HepG2 (cell line): ENCODE data around the gene DSC2. TPM values are rescaled to one million over a fixed set of nuclear protein-coding genes. Genes with fewer than 3 reads are reported as not detected.
A peak's percentile ranks its signal among the peaks of the same experiment; 100 is the strongest.

Experiments used
- ATM ChIP-seq: fragments of 450-650 bp; IDR thresholded peaks from 2 replicates; pipeline ENCODE4 v1.7.1; 2017; ENCODE audit warnings: mild to moderate bottlenecking, borderline replicate concordance
- CSRNP2 ChIP-seq: sonication (generic); formaldehyde crosslinking; conservative IDR thresholded peaks from 2 replicates; pipeline ENCODE4 v1.8.0; 2022; ENCODE audit warnings: low read depth, missing genetic modification reagents
- HMG20A ChIP-seq: IDR thresholded peaks from 2 replicates; pipeline ENCODE4 v1.6.1; 2016; ENCODE audit warnings: borderline replicate concordance
- HNF1A ChIP-seq, 2 experiments: sonication (generic) in 1 of 2; formaldehyde crosslinking in 1 of 2; IDR thresholded peaks; 2 replicates each; pipeline versions ENCODE4 v1.4.0 to v1.6.1; 2016 to 2020; ENCODE audit warnings: borderline replicate concordance in 1 of 2, low read depth in 1 of 2, mild to moderate bottlenecking in 1 of 2, missing genetic modification reagents in 1 of 2
- JUND ChIP-seq: sonication (generic); formaldehyde crosslinking; IDR thresholded peaks from 2 replicates; pipeline ENCODE4 v1.8.0; 2022; ENCODE audit warnings: mild to moderate bottlenecking, missing genetic modification reagents
- KDM4B ChIP-seq: sonication (generic); formaldehyde crosslinking; IDR thresholded peaks from 2 replicates; pipeline ENCODE4 v1.4.0; 2020; ENCODE audit warnings: missing genetic modification reagents
- PBX2 ChIP-seq: IDR thresholded peaks from 2 replicates; pipeline ENCODE4 v1.6.1; 2016; ENCODE audit warnings: control low read depth
- PLRG1 ChIP-seq: fragments of 450-650 bp; conservative IDR thresholded peaks from 2 replicates; pipeline ENCODE4 v1.6.1; 2016
- RNF219 ChIP-seq: sonication (generic); formaldehyde crosslinking; IDR thresholded peaks from 2 replicates; pipeline ENCODE4 v1.5.0; 2020; ENCODE audit warnings: mild to moderate bottlenecking, missing genetic modification reagents
- RXRA ChIP-seq: sonication (generic); formaldehyde crosslinking; IDR thresholded peaks from 2 replicates; pipeline ENCODE4 v1.5.1; 2020; ENCODE audit warnings: missing genetic modification reagents
- SMAD3 ChIP-seq: sonication (generic); formaldehyde crosslinking; IDR thresholded peaks from 2 replicates; pipeline ENCODE4 v1.4.0; 2020; ENCODE audit warnings: missing genetic modification reagents
- ZBTB14 ChIP-seq: sonication (generic); formaldehyde crosslinking; IDR thresholded peaks from 2 replicates; pipeline ENCODE4 v1.4.0; 2020; ENCODE audit warnings: missing genetic modification reagents
- ZBTB43 ChIP-seq: sonication (generic); formaldehyde crosslinking; conservative IDR thresholded peaks from 2 replicates; pipeline ENCODE4 v1.4.0; 2020; ENCODE audit warnings: missing genetic modification reagents
- ZNF441 ChIP-seq: sonication (generic); formaldehyde crosslinking; IDR thresholded peaks from 2 replicates; pipeline ENCODE4 v1.7.0; 2021; ENCODE audit warnings: missing genetic modification reagents, borderline replicate concordance
- ZNF468 ChIP-seq: sonication (generic); formaldehyde crosslinking; IDR thresholded peaks from 2 replicates; pipeline ENCODE4 v1.8.0; 2022; ENCODE audit warnings: mild to moderate bottlenecking, moderate library complexity, missing genetic modification reagents
- ZNF598 ChIP-seq: sonication (generic); formaldehyde crosslinking; IDR thresholded peaks from 2 replicates; pipeline ENCODE4 v1.5.1; 2020; ENCODE audit warnings: mild to moderate bottlenecking, missing genetic modification reagents, borderline replicate concordance
- ZNF737 ChIP-seq: sonication (generic); formaldehyde crosslinking; IDR thresholded peaks from 2 replicates; pipeline ENCODE4 v1.5.0; 2020; ENCODE audit warnings: missing genetic modification reagents, mild to moderate bottlenecking, borderline replicate concordance
- polyA plus RNA-seq, 8 experiments: library from polyadenylated mRNA; depleted of rRNA in 3 of 8; stranded (reverse) in 7 of 8; unstranded in 1 of 8; fragments of >200 nt; fragmentation: Illumina TruSeq in 4 of 8; extraction: Trizol in 4 of 8; gene quantifications; 2 replicates each; pipeline versions ENCODE4 v1.2.1 to v1.2.3, GENCODE V29; 2011 to 2016; ENCODE audit warnings: low read depth in 4 of 8, missing spikeins in 1 of 8, mixed read lengths in 1 of 8; ENCODE audit not compliant: insufficient read depth in 1 of 8
- total RNA-seq, 5 experiments: library from RNA; depleted of rRNA; stranded (reverse); fragments of >200 nt; fragmentation: Illumina TruSeq; extraction: Trizol; gene quantifications; 2 replicates each; pipeline ENCODE4 v1.2.3, GENCODE V29; 2016; ENCODE audit warnings: low read depth in 1 of 5

DSC2 gene
- total and polyA plus RNA-seq, 2 of the 13 experiments (the other 11 are each of a cell fraction or from before 2014, with no cell fraction given): 7.2 to 24.9 TPM

- TF ChIP-seq HNF1A (IDR thresholded peaks at IDR 0.05; ENCODE audit: low read depth) (no peak), HNF1A (CRISPR knock-in tag; IDR thresholded peaks at IDR 0.05; ENCODE audit: borderline replicate concordance) (peak; percentile 55; the same call in 1 of the 2 replicates), ZNF468 (CRISPR knock-in tag) (no peak), JUND (CRISPR knock-in tag) (no peak), PLRG1 (no peak), ATM (no peak), ZBTB43 (CRISPR knock-in tag) (no peak), ZNF441 (no peak), ZBTB14 (CRISPR knock-in tag) (peak; percentile 74), KDM4B (CRISPR knock-in tag) (no peak), SMAD3 (CRISPR knock-in tag) (no peak), ZNF737 (no peak), PBX2 (CRISPR knock-in tag) (no peak), RNF219 (no peak; the same call in 1 of the 2 replicates), CSRNP2 (CRISPR knock-in tag) (no peak), RXRA (peak; percentile 49; the same call in 1 of the 2 replicates), ZNF598 (no peak), HMG20A (CRISPR knock-in tag) (no peak)
Observed at GRCh38 chr18:31101183-31102024, 817 bp downstream of the DSC2 start (continued).
